Fibroblast of skin of right quadriceps (primary cell): Measurements from ENCODE around the gene MAD1L1.
"Not testable (repeated sequence)": the region's sequence is repeated elsewhere in the genome, so short reads cannot be mapped to it uniquely, and the experiment has no call there.

ENCODE experiments used
- DNase-seq: peaks from one replicate; pipeline ENCODE4 v3.0.0-alpha.2; 2013

MAD1L1 gene

GRCh38 chr7:1884583-1885350 lies 348.0 kb downstream of the MAD1L1 start:
- DNase-seq: no peak

- DNase-seq: no peak
These were observed 348.7 kb downstream of the MAD1L1 start for GRCh38 chr7:1883834-1884582.

- DNase-seq: peak; percentile 93
These were observed 349.5 kb downstream of the MAD1L1 start for GRCh38 chr7:1883031-1883761.

GRCh38 chr7:1882451-1882850 lies 350.3 kb downstream of the MAD1L1 start:
- no peak for DNase-seq

GRCh38 chr7:1881946-1882345 lies 350.8 kb downstream of the MAD1L1 start:
- no peak for DNase-seq

- not testable (repeated sequence) for DNase-seq
These were observed 356.1 kb downstream of the MAD1L1 start for GRCh38 chr7:1876641-1877040.

- DNase-seq: not testable (repeated sequence)
These were observed 357.1 kb downstream of the MAD1L1 start for GRCh38 chr7:1875392-1876199.

- not testable (repeated sequence) for DNase-seq
These were observed 358.0 kb downstream of the MAD1L1 start for GRCh38 chr7:1874590-1875391.

- DNase-seq: no peak
These were observed 358.7 kb downstream of the MAD1L1 start for GRCh38 chr7:1873857-1874589.

- DNase-seq: no peak
These were observed 359.3 kb downstream of the MAD1L1 start for GRCh38 chr7:1873421-1873820.

GRCh38 chr7:1873070-1873405 lies 359.7 kb downstream of the MAD1L1 start:
- DNase-seq: no peak

- DNase-seq: no peak
These were observed 360.3 kb downstream of the MAD1L1 start for GRCh38 chr7:1872191-1873069.

- DNase-seq: no peak
These were observed 363.2 kb downstream of the MAD1L1 start for GRCh38 chr7:1869452-1870130.

- no peak for DNase-seq
These were observed 364.1 kb downstream of the MAD1L1 start for GRCh38 chr7:1868516-1869165.

- no peak for DNase-seq
These were observed 365.1 kb downstream of the MAD1L1 start for GRCh38 chr7:1867370-1868260.

- DNase-seq: no peak
These were observed 366.1 kb downstream of the MAD1L1 start for GRCh38 chr7:1866601-1867000.

GRCh38 chr7:1865571-1866255 lies 367.0 kb downstream of the MAD1L1 start:
- no peak for DNase-seq
